Esophagus squamous epithelium (tissue), 4 donors: ENCODE data around the gene FNBP1L.

Source experiments
- CTCF ChIP-seq, 6 experiments: fragments of 450-650 bp in 4 of 6; fragments of 200-600 bp in 2 of 6; sonication (generic) in 2 of 6; IDR thresholded peaks; one replicate each; pipeline ENCODE4 v1.5.1; 2016 to 2019; ENCODE audit warnings: antibody characterized with exemption in 6 of 6, mild to moderate bottlenecking in 4 of 6, moderate library complexity in 4 of 6
- POLR2A ChIP-seq, 4 donors: fragments of 450-650 bp; IDR thresholded peaks; one replicate each; pipeline ENCODE4 v1.6.1; 2017; ENCODE audit warnings: antibody characterized with exemption in 4 of 4, mild to moderate bottlenecking in 4 of 4, moderate library complexity in 3 of 4

DNA sequence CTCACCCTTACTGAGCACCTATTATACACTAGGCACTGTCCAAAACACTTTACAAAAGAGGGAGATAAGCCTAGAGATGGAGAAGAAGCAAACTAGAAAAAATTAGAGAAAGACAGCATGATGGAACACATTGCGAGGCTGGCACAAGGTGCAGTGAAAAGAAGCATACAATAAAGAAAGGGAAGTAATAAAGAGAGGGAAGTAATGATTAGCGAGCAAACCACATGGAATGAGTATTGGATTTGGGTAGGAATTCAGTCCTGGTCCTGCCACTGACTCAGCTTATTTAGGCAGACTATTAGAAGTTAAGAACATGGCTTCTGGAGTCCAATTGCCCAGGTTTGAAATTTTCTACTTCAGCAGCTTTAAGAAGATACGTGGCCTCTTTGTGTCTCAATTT, 32.6 kb upstream of the FNBP1L start:
- TF ChIP-seq CTCF (IDR thresholded peaks at IDR 0.05) (no peak), POLR2A (IDR thresholded peaks at IDR 0.05) (no peak)
